GM21381 (cell line): ENCODE measurements around the gene CHRNB4.

ENCODE experiments used
- ATAC-seq: cut with Tn5 transposase; IDR thresholded peaks from one replicate; pipeline ENCODE4 v1.9.1; 2021; ENCODE audit warnings: mild to moderate bottlenecking, moderate library complexity; ENCODE audit not compliant: unreplicated experiment

CHRNB4 gene

GRCh38 chr15:78635346-78635745, 5.7 kb downstream of the CHRNB4 start:
- ATAC-seq, result no peak

DNA sequence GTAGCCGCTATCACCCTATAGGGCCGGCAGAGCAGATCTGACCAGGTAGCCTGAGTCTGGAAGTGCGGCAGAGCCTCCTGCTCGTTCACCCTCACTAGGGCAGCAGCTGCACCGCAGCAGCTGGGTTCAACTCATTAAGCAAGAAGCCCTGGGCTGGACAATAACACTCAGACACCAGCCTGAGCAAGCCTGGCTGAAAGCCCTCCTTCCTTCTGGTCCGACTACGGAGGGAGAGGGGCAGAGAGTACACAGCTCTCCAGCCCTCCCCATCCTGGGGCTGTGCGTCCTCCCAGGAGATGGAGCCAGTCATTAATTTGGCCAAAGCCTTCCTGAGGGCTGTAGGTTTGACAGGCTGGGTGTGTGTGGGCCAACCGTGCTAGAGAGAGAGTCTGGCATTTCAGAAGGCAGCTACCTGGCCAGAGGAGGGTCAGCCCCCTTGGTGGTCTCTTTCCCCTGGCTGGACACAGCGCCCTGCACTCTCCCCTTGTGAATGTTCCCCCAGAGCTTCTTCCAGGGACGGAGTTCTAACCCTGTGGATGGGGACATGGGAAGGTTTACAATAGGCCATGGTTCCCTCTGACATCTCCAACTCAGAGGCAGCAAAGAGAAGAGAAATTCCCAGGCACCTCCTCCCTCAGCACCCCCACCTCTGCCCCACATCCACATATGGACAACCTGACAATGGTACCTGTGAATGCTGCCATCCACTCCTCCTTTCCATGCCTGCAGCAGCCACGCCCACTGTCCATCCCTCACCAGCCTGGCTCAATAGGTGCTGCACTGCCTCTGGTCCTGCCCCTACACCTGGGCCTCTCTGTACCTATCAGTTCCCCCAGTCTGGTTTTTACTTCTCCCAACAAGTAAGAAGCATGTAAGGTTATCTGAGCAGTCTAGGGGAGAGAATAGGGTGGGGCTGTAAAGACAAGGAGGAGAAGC, 6.5 kb downstream of the CHRNB4 start:
- ATAC-seq, result no peak

- no peak for ATAC-seq
These were observed 7.7 kb downstream of the CHRNB4 start for GRCh38 chr15:78633348-78633747.

- no peak for ATAC-seq
These were observed 9.9 kb downstream of the CHRNB4 start for GRCh38 chr15:78630886-78631633.

DNA sequence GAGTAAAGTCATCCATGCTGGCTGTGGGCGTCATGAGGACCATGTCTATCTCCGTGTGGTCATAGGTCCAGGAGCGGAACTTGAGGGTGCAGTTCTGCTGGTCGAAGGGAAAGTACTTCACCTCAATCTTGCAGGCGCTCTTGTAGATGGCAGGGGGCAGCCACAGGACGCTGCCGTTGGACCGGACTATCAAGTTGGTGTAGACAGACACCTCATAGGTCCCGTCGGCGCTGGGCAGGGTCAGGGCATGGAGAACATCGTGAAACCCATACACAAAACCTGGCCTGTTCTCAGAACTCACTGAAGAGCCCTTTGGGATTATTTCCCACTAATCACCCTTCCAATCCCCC, 11.3 kb downstream of the CHRNB4 start:
- no peak for ATAC-seq

- ATAC-seq, result no peak
These were observed 11.8 kb downstream of the CHRNB4 start for GRCh38 chr15:78629031-78629715.

DNA sequence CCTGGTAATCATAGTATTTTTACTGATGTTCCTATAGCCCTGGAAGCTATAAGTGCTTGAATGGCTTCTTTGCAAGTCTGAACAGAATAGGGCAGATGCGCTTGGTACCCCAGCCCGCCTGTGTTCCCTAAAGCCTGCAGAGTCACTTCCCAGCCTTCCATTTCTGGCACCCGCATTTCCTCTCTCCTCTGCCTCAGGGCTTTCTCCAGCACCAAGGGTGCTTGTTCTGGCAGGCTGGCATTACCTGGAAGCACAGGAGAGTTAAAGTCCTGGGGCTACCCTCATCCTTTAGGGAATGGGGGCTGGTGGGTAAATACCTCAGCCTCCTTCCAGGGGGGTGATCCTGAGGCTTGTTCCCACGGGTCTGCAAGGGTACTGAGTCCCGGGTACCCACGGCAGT, 12.8 kb downstream of the CHRNB4 start:
- no peak for ATAC-seq

GRCh38 chr15:78627348-78627747, 13.7 kb downstream of the CHRNB4 start:
- no peak for ATAC-seq

GRCh38 chr15:78626381-78626995, 14.5 kb downstream of the CHRNB4 start:
- ATAC-seq, result no peak

GRCh38 chr15:78625606-78626280, 15.3 kb downstream of the CHRNB4 start:
- no peak for ATAC-seq

DNA sequence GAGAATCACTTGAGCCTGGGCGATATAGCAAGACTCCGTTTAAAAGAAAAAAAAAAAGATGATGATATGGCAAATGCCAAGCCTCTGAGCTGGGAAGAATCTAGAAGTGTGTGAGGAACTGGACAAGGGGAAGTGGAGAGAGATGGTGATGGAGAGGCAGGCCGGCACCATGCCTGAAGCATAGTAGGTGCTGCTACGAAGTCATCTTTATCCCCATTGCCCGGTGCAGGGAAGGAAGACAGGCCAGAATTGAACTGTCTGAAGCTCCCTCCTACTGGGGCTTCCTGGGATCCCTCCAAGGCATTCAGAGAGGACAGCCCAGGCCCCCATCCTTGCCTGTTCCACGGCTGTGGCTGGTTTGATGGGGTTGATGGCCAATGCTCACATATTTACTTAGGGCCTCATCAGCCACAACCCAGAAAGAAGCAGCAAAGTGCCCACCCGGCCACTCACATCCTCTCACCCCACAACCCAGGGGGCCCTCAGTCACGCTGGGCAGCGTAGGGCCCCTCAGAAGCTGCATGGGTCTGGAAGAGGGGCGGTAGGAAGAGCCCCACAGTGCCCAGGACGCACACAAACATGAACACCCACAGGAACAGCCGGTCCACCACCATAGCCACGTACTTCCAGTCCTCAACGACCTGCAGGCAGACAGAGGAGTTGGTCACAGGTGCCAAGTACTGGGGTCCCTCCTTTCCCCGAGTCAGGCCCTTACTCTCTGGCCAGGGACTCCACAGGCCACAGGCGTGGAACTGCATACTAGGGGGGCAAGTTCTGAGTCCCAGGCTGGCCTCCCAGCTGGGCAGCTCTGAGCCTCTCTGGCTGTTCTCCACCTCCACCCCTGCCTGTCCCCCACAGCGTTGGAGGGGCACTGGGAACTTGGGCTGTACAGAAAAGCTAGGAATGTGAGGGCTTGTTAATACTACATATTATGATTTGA, 16.1 kb downstream of the CHRNB4 start:
- ATAC-seq, result no peak

DNA sequence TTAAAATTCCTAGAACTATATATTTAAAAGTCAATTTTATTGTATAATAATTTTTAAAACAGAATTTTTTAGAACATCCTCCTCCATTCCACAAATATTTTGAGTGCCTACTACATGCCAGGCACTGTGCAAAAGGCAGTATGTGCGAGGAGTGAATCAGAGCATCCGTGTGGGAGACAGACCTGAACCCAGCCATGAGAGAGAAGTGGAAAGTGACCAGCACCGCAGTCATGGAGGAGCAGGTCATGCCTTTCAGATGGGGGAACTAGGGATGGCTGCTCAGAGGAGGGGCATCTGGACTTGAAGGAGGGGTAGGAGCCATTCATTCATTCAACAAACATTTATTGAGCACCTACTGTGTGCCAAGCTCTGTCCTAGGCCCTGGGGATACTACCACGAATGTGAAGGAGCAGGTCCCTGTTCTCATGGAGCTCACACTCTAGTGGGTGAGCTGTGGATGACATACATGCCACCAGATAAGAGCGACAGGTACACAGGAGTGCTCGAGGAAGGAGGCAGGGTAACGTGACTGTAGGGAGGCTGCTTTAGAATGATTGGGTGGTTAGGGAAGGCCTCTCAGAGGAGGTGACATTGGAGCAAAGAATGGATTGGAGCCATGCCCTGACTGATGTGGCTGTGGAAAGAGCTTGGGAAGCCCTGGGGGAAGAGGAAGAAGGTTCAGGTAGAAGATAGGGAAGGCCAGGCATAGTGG, 17.1 kb downstream of the CHRNB4 start:
- no peak for ATAC-seq

DNA sequence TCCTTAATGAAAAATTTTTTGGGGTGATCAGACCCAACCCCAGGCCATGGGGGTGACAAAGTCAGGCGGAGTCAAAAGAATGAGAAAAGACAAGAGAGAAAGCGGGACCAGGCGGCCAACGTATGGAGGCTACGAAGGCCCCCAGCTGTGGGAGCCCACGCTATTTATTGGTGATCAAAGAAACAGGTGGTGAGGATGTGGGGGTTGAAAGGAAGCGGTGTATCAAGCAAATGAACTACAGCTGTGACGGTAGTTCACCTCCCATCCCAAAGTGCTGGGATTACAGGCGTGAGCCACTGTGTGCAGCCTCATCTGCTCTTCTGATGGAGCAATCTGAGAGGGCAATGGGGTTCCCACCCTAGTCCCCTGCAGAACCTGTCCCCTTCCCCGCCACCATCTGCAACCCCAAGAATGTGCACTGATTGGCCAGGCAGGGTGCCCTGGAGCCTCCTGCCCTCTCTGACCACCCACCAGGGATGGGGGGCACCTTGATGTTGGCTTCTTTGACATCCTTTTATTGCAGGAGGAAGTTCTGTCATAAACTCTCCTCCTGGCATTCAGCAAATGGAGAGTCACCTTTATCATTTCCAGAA, 19.1 kb downstream of the CHRNB4 start:
- no peak for ATAC-seq

- no peak for ATAC-seq
These were observed 20.2 kb downstream of the CHRNB4 start, which contains the start of gene CHRNA3 for GRCh38 chr15:78620527-78621421. TSS of gene CHRNA3 (minus strand) at chr15:78620996. CDS start at chr15:78620794, 202 bp downstream.

- no peak for ATAC-seq
These were observed 20.9 kb downstream of the CHRNB4 start for GRCh38 chr15:78620021-78620526.

DNA sequence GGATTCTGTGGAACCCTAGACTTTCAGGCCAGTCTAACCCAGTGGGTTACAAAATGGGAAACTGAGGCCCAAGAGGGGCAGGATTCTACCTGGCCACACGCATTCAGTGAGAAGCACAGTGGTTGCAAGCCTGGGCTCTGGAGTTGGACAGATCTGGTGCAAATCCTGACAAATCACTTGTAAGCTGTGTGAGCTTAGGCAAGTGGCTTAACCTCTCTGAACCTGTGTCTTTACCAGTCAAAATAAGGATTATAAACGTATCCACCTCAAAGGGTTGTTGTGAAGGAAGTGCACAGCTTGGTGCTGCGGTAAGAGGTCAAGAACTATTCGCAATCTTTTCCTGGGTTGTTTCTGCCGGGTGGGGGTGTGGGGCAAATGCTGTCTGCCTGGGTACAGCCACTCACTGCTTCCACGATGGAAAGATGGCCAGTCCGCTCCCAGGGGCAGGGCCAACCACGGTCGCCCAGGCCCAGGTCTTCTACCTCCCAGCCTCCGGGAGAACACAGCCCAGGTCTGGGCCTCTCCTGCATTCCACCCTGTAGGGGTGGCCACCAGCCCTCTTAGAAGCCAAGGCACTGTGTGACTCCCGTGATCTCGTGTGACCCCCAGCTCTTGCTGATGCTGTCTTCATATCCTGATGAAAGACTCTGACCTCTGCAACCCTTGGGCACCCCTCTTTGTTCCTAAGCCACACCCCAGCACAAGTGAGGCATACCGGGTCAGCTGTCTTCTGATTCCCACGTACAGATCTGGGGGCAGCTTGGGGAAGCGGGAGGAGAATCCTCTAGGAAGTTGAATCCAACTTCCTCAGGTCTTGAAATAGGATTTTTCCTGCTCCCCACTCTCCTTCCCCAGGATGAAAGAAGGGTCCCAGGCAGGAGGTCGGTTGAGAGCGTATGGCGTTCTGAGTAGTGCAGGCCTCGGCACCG, 21.7 kb downstream of the CHRNB4 start:
- ATAC-seq, result no peak
